ENCODE measurements around the gene UHRF2. TPM values are rescaled to one million over a fixed set of nuclear protein-coding genes. Genes with fewer than 3 reads are reported as not detected.

Gene UHRF2
- total and polyA plus RNA-seq, 9 of the 15 experiments (the other 6 are each of a cell fraction or from before 2014, with no cell fraction given), result 5.6 to 39.0 (median 20.1) TPM

- Histone ChIP-seq H3K4me3 (no peak overlapping the region), H2AFZ (ENCODE audit: low read depth, low read length) (no peak overlapping the region), H3K9ac (ENCODE audit: insufficient read depth in 1 of 2, low read depth in 2 of 2, low read length in 2 of 2) (no peak overlapping the region), H3K36me3 (ENCODE audit: control insufficient read depth, insufficient read depth, low read length) (peaks cover 5% of the 10 kb centered on the region; the same call in 1 of the 3 replicates), H4K20me1 (replicated peaks; ENCODE audit: control insufficient read depth, insufficient read depth, low read length) (no peaks in the 10 kb centered on the region), H3K27ac (ENCODE audit: extremely low read depth, low read depth, low read length) (no peak overlapping the region), H3K27me3 (ENCODE audit: control insufficient read depth in 2 of 2, insufficient read depth in 2 of 2, low read length in 2 of 2) (no peaks in the 10 kb centered on the region), H3K4me1 (replicated peaks in 1 of 2; ENCODE audit: control insufficient read depth in 2 of 2, insufficient read depth in 2 of 2, low read length in 2 of 2) (no peaks in the 10 kb centered on the region), H3K79me2 (ENCODE audit: control insufficient read depth, insufficient read depth, low read length) (peaks cover 4% of the 10 kb centered on the region; the same call in 2 of the 3 replicates), H3K9me3 (replicated peaks; ENCODE audit: control insufficient read depth, insufficient read depth, low read depth, low read length) (no peaks in the 10 kb centered on the region), H3K9me1 (ENCODE audit: control insufficient read depth, insufficient read depth, low read length) (no peaks in the 10 kb centered on the region), H3K4me2 (ENCODE audit: insufficient read depth, low read length) (no peak overlapping the region)
- no peak for DNase-seq (ENCODE audit: extremely low read depth in 1 of 4, low spot score in 3 of 4)
- TF ChIP-seq ZNF316 (IDR thresholded peaks at IDR 0.05), result peak; percentile 68
- TF ChIP-seq, protein P1, sequence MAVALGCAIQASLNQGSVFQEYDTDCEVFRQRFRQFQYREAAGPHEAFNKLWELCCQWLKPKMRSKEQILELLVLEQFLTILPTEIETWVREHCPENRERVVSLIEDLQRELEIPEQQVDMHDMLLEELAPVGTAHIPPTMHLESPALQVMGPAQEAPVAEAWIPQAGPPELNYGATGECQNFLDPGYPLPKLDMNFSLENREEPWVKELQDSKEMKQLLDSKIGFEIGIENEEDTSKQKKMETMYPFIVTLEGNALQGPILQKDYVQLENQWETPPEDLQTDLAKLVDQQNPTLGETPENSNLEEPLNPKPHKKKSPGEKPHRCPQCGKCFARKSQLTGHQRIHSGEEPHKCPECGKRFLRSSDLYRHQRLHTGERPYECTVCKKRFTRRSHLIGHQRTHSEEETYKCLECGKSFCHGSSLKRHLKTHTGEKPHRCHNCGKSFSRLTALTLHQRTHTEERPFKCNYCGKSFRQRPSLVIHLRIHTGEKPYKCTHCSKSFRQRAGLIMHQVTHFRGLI (CRISPR knock-in tag; IDR thresholded peaks at IDR 0.05), result no peak
- intact Hi-C loops (cut with micrococcal nuclease), result no loop called here
- POLR2A ChIA-PET, result interaction anchor here (0.6 kb wide), 1 partner anchor 8 kb away, joined by 3 read pairs; no protein-coding TSS in a partner anchor
- 86% methylated on average over 3 of the region's 3 CpGs for WGBS (ENCODE audit: insufficient coverage, low coverage, missing lambda C conversion rate)
- ATAC-seq, result no peak
- in situ Hi-C loops (cut with MboI), result no loop called here
- no peak for FAIRE-seq
- CTCF ChIA-PET (ENCODE audit: low intra/inter-chr PET ratio), result no interaction called here
- BruUV-seq (replicated peaks), result no TSS peak
These were observed 48.6 kb downstream of the UHRF2 start for GRCh38 chr9:6461619-6462018.

- FAIRE-seq (no peak), DNase-seq (ENCODE audit: extremely low read depth in 1 of 4, low spot score in 3 of 4) (no peak), ATAC-seq (no peak)
- H3K9ac ChIP-seq (ENCODE audit: insufficient read depth in 1 of 2, low read depth in 2 of 2, low read length in 2 of 2), result no peak overlapping the region
- no peaks in the 10 kb centered on the region for H3K9me1 ChIP-seq (ENCODE audit: control insufficient read depth, insufficient read depth, low read length)
- no peaks in the 10 kb centered on the region for H4K20me1 ChIP-seq (replicated peaks; ENCODE audit: control insufficient read depth, insufficient read depth, low read length)
- WGBS (ENCODE audit: insufficient coverage, low coverage, missing lambda C conversion rate), result 95% methylated on average over 6 of the region's 6 CpGs
- peaks cover 14% of the 10 kb centered on the region; the same call in 1 of the 3 replicates for H3K36me3 ChIP-seq (ENCODE audit: control insufficient read depth, insufficient read depth, low read length)
- no peak overlapping the region for H2AFZ ChIP-seq (ENCODE audit: low read depth, low read length)
- no peak for TF ChIP-seq TGIF2 (CRISPR knock-in tag; IDR thresholded peaks at IDR 0.05)
- no peak for TF ChIP-seq SFPQ (IDR thresholded peaks at IDR 0.05; ENCODE audit: low read depth, low read length)
- TF ChIP-seq, protein P2, sequence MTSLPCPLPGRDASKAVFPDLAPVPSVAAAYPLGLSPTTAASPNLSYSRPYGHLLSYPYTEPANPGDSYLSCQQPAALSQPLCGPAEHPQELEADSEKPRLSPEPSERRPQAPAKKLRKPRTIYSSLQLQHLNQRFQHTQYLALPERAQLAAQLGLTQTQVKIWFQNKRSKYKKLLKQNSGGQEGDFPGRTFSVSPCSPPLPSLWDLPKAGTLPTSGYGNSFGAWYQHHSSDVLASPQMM (CRISPR knock-in tag; IDR thresholded peaks at IDR 0.05), result no peak
- no peak for TF ChIP-seq HEY1 (CRISPR knock-in tag; IDR thresholded peaks at IDR 0.05; ENCODE audit: borderline replicate concordance)
- no peak for TF ChIP-seq ZBTB7A (IDR thresholded peaks at IDR 0.05; ENCODE audit: borderline replicate concordance, control insufficient read depth, low read depth, low read length)
- no peak for TF ChIP-seq POLR2AphosphoS2 (IDR thresholded peaks at IDR 0.05; ENCODE audit: low read length)
- ChIA-PET CTCF (ENCODE audit: low intra/inter-chr PET ratio) (no interaction called here), POLR2A (no interaction called here)
- peaks cover 5% of the 10 kb centered on the region; the same call in 1 of the 3 replicates for H3K79me2 ChIP-seq (ENCODE audit: control insufficient read depth, insufficient read depth, low read length)
- intact Hi-C loops (cut with micrococcal nuclease), result no loop called here
- H3K9me3 ChIP-seq (replicated peaks; ENCODE audit: control insufficient read depth, insufficient read depth, low read depth, low read length), result no peaks in the 10 kb centered on the region
- BruUV-seq (replicated peaks), result no TSS peak
- no peaks in the 10 kb centered on the region for H3K27me3 ChIP-seq (ENCODE audit: control insufficient read depth in 2 of 2, insufficient read depth in 2 of 2, low read length in 2 of 2)
- no peak overlapping the region for H3K4me3 ChIP-seq
- in situ Hi-C loops (cut with MboI), result no loop called here
- H3K4me1 ChIP-seq (replicated peaks in 1 of 2; ENCODE audit: control insufficient read depth in 2 of 2, insufficient read depth in 2 of 2, low read length in 2 of 2), result no peaks in the 10 kb centered on the region; a peak in 1 of 5 replicates
- no peak overlapping the region for H3K4me2 ChIP-seq (ENCODE audit: insufficient read depth, low read length)
- no peak overlapping the region for H3K27ac ChIP-seq (ENCODE audit: extremely low read depth, low read depth, low read length)
These were observed 54.1 kb downstream of the UHRF2 start for GRCh38 chr9:6467006-6467625.
